ENCODE results near the gene SEC61A1.

The SEC61A1 gene

DNA sequence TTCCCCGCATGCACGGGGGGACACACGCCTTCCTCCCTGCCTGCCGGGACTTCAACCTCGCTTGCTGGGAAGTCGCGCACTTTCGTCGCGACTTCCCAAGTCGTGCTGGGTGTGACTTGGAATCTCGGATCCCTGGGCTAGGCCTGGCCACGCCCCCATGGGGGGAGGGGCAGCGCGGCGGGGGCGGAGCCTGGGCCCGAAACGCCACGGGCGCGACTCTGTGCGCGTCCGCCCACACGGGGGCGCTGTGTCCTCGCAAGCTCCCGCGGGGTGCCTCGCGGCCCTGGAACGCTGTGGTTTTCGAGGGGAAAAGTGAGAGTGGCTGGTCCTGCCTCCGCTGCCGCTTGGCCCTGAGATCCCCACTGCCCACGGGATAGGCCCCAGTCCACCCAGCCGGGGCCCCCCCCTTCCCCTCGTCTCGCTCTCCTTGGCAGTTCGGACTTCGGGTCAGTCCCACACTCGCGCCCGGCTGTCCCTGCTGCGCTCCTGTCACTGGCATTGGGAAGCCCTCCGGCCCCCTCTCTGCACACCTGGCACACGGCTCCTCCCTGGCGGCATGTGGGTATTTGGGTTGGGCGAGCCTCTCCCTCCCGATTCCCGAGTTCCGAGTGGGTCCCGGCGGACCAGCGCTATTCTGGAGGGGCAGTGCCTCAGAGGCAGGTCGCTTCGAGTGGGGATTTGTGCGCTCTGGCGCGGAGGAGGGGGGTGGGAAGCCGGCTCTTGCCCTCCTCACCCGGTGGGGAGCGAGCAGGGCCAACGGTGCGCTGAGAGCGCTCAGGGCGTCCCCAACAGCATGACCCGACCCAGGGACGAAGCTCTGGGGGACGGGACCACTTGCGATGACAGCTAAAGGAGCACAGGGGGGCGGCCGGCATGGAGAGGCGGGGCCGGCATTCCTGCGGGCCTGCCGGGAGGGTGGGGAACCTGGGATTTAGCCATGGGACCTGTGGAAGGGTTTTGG, 23.6 kb downstream of the SEC61A1 start:
- in situ Hi-C loops (cut with MboI; ENCODE audit: low pct_unique_long_range_greater_than_20kb, low sequenced_read_pairs, unreplicated experiment), result loop anchor here (25.0 kb wide), 2 partner anchors 411 to 536 kb away; partner anchors contain the start of gene GATA2
- DNase-seq (ENCODE audit: low spot score), result peak; percentile 87
- TF ChIP-seq, protein P1, sequence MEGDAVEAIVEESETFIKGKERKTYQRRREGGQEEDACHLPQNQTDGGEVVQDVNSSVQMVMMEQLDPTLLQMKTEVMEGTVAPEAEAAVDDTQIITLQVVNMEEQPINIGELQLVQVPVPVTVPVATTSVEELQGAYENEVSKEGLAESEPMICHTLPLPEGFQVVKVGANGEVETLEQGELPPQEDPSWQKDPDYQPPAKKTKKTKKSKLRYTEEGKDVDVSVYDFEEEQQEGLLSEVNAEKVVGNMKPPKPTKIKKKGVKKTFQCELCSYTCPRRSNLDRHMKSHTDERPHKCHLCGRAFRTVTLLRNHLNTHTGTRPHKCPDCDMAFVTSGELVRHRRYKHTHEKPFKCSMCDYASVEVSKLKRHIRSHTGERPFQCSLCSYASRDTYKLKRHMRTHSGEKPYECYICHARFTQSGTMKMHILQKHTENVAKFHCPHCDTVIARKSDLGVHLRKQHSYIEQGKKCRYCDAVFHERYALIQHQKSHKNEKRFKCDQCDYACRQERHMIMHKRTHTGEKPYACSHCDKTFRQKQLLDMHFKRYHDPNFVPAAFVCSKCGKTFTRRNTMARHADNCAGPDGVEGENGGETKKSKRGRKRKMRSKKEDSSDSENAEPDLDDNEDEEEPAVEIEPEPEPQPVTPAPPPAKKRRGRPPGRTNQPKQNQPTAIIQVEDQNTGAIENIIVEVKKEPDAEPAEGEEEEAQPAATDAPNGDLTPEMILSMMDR (IDR thresholded peaks at IDR 0.05; ENCODE audit: extremely low read depth, insufficient read depth, missing control alignments), result peak; percentile 95

DNA sequence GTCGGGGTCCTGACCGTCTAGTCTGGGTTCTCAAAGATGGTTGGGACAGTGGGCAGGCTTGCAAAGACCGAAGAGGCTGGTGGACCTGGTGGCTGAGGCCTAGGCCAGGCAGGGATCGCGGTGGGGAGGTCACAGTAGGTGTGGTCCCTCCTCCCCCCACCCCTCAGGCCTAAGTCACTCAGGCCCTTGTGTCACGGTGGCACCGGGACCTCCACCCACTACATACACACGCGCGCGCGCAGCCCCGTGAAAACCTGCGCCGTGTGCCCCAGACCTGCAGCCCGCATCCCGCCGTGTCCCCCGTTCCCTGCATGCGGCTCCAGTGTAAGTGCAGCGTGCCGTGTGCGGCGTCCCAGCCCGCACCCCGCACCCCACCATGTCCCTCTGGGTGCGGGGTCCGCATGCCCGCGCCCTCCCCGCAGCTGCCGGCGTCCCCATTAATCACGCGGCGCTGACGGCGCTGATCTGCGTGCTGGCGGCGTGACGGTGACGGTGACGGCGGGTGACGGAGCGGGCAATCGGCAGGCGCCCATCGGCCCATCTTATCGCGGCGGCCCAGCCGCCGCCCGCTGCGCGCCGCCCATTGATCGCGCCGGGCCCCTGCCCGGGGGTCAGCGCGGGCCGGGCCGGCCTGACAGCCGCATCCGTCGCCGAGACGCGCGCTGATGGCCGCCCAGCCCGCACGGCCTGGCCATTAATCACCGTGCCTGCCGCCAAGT, 24.4 kb downstream of the SEC61A1 start:
- in situ Hi-C loops (cut with MboI; ENCODE audit: low pct_unique_long_range_greater_than_20kb, low sequenced_read_pairs, unreplicated experiment), result loop anchor here (25.0 kb wide), 2 partner anchors 411 to 536 kb away; partner anchors contain the start of gene GATA2
- TF ChIP-seq, protein P1 (IDR thresholded peaks at IDR 0.05; ENCODE audit: extremely low read depth, insufficient read depth, missing control alignments), result no peak
- no peak for DNase-seq (ENCODE audit: low spot score)

DNA sequence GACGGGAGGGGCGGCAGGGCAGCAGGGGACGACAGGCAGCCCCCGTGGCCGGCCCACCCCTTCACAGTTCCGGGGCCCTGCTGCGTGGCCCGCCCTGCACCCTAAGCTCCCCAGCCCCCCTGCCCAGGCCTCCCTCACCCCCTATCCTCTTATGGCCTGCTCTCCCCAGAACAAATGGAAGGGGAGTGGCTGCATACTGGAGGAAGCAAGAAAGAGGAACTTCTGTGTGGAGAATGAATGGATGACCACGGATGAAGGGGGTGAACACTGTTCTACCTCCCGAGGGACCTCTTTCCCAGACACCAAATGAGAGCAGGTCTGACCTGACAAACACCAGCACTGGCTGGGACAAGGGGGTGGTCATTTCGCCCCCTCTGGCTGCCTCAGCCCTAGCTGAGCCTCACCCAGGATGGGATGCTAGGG, 25.0 kb downstream of the SEC61A1 start:
- TF ChIP-seq, protein P1 (IDR thresholded peaks at IDR 0.05; ENCODE audit: extremely low read depth, insufficient read depth, missing control alignments), result no peak
- DNase-seq (ENCODE audit: low spot score), result no peak
- in situ Hi-C loops (cut with MboI; ENCODE audit: low pct_unique_long_range_greater_than_20kb, low sequenced_read_pairs, unreplicated experiment), result loop anchor here (25.0 kb wide), 2 partner anchors 410 to 535 kb away; partner anchors contain the start of gene GATA2

DNA sequence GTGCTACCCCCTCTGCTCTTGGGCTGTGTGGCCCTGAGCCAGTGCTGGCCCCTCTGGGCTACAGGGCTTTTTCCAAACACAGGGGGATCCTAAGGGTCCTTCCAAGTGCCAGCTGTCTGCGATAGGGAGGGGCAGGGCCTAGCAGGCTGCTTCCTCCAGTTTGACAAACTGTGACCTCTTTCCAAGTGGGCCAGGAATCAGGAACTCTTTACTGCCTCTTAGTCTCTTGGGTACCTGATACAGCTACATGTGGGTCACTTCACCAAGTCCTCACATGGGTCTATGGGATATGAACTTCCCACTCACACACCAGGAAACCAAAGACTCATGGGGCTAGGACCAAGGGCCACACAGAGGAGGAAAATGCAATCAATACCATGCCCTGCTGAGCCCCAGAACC, 25.4 kb downstream of the SEC61A1 start:
- in situ Hi-C loops (cut with MboI; ENCODE audit: low pct_unique_long_range_greater_than_20kb, low sequenced_read_pairs, unreplicated experiment), result loop anchor here (25.0 kb wide), 2 partner anchors 410 to 535 kb away; partner anchors contain the start of gene GATA2
- DNase-seq (ENCODE audit: low spot score), result no peak
- TF ChIP-seq, protein P1 (IDR thresholded peaks at IDR 0.05; ENCODE audit: extremely low read depth, insufficient read depth, missing control alignments), result no peak

DNA sequence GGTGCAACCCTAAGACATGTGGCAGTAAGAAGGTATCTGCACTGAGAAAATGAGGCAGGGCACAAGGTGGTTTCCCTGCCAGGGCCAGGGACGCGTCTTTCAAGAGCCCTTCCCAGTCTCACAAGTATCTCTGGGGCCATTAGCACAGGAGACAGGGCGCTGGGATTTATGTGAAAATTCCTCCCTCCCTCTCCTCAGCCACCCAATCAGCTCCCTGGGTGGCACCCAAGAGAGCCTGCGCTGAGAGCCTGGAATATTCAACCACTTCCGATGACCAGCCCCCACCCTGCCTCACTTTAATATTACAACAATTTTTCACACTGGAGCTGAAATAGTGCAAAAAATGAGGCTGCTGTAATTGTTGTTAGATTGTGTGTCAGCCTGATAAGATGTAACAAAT, 26.1 kb downstream of the SEC61A1 start:
- no peak for DNase-seq (ENCODE audit: low spot score)
- TF ChIP-seq, protein P1 (IDR thresholded peaks at IDR 0.05; ENCODE audit: extremely low read depth, insufficient read depth, missing control alignments), result no peak
- in situ Hi-C loops (cut with MboI; ENCODE audit: low pct_unique_long_range_greater_than_20kb, low sequenced_read_pairs, unreplicated experiment), result loop anchor here (25.0 kb wide), 2 partner anchors 409 to 534 kb away; partner anchors contain the start of gene GATA2

DNA sequence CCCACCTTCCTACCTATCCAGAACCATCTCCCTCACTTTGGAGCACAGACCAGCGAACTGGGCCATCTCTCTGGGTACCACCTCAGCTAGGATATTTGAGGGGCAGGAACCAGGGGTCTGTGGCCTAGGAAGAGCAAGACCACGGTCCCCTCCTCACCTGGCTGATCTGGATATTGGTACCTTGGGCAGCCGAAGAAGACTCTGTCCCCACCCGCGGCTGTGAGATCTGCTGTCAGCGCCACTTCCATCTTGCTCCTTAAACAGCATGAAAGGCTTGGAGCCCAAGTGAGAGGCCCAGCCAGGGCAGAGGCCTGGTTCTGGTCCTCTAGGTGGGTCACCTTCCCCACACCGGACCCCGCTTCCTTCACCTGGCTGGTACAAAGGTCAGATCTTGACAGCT, 26.6 kb downstream of the SEC61A1 start:
- TF ChIP-seq, protein P1 (IDR thresholded peaks at IDR 0.05; ENCODE audit: extremely low read depth, insufficient read depth, missing control alignments), result no peak
- in situ Hi-C loops (cut with MboI; ENCODE audit: low pct_unique_long_range_greater_than_20kb, low sequenced_read_pairs, unreplicated experiment), result loop anchor here (25.0 kb wide), 2 partner anchors 408 to 533 kb away; partner anchors contain the start of gene GATA2
- no peak for DNase-seq (ENCODE audit: low spot score)
